ENCODE results near the gene MYH11.

The MYH11 gene

GRCh38 chr16:15856901-15857698 lies at the start of gene MYH11:
MYH11 (minus strand) TSS chr16:15857028; CDS start chr16:15838252, 18,776 bp downstream.
- no peaks in the 10 kb centered on the region for H3K9me3 ChIP-seq (ENCODE audit: insufficient read depth, low read length)
- H3K4me1 ChIP-seq (ENCODE audit: low read length): peaks cover 19% of the 10 kb centered on the region
- H2AFZ ChIP-seq (ENCODE audit: low read depth, low read length): no peak within 1 kb of the TSS; the same call in 1 of the 2 replicates
- peak within 1 kb of the TSS; percentile 64 for H3K4me3 ChIP-seq (ENCODE audit: low read length)
- peak within 1 kb of the TSS; percentile 10; the same call in 1 of the 2 replicates for H3K9ac ChIP-seq (ENCODE audit: low read length)
- no peak for TF ChIP-seq CTCF (IDR thresholded peaks at IDR 0.05; ENCODE audit: low read depth, low read length)
- TF ChIP-seq EZH2phosphoT487 (IDR thresholded peaks at IDR 0.05; ENCODE audit: low read depth): no peak
- peak within 1 kb of the TSS; percentile 87 for H3K4me2 ChIP-seq (ENCODE audit: low read length)
- H3K27ac ChIP-seq (ENCODE audit: low read length): no peak within 1 kb of the TSS
- no peaks in the 10 kb centered on the region for H4K20me1 ChIP-seq (ENCODE audit: insufficient read depth, low read length)
- H3K79me2 ChIP-seq (ENCODE audit: low read length): no peaks in the 10 kb centered on the region
- peaks cover 35% of the 10 kb centered on the region for H3K27me3 ChIP-seq (ENCODE audit: low read depth, low read length)
- no peaks in the 10 kb centered on the region for H3K36me3 ChIP-seq (replicated peaks; ENCODE audit: low read depth, low read length)

- no peaks in the 10 kb centered on the region for H3K36me3 ChIP-seq (replicated peaks; ENCODE audit: low read depth, low read length)
- no peak overlapping the region for H2AFZ ChIP-seq (ENCODE audit: low read depth, low read length)
- TF ChIP-seq EZH2phosphoT487 (IDR thresholded peaks at IDR 0.05; ENCODE audit: low read depth): no peak
- no peak for TF ChIP-seq CTCF (IDR thresholded peaks at IDR 0.05; ENCODE audit: low read depth, low read length)
Measured at GRCh38 chr16:15906439-15906838, 49.6 kb upstream of the MYH11 start.

GRCh38 chr16:15903960-15904359 lies 47.1 kb upstream of the MYH11 start:
- Histone ChIP-seq H2AFZ (ENCODE audit: low read depth, low read length) (no peak overlapping the region), H3K4me1 (ENCODE audit: low read length) (peaks cover 34% of the 10 kb centered on the region), H3K36me3 (replicated peaks; ENCODE audit: low read depth, low read length) (no peaks in the 10 kb centered on the region), H3K27ac (ENCODE audit: low read length) (no peak overlapping the region), H3K9me3 (ENCODE audit: insufficient read depth, low read length) (no peaks in the 10 kb centered on the region), H3K27me3 (ENCODE audit: low read depth, low read length) (no peaks in the 10 kb centered on the region), H4K20me1 (ENCODE audit: insufficient read depth, low read length) (no peaks in the 10 kb centered on the region), H3K4me3 (ENCODE audit: low read length) (no peak overlapping the region), H3K4me2 (ENCODE audit: low read length) (no peak overlapping the region), H3K79me2 (ENCODE audit: low read length) (no peaks in the 10 kb centered on the region), H3K9ac (ENCODE audit: low read length) (no peak overlapping the region)
- TF ChIP-seq EZH2phosphoT487 (IDR thresholded peaks at IDR 0.05; ENCODE audit: low read depth) (no peak), CTCF (IDR thresholded peaks at IDR 0.05; ENCODE audit: low read depth, low read length) (no peak)

More at GRCh38 chr16:15906439-15906838, 49.6 kb upstream of the MYH11 start:
- no peak overlapping the region for H3K4me2 ChIP-seq (ENCODE audit: low read length)
- no peaks in the 10 kb centered on the region for H3K79me2 ChIP-seq (ENCODE audit: low read length)
- no peaks in the 10 kb centered on the region for H3K27me3 ChIP-seq (ENCODE audit: low read depth, low read length)
- H3K4me3 ChIP-seq (ENCODE audit: low read length): no peak overlapping the region
- peaks cover 10% of the 10 kb centered on the region for H3K4me1 ChIP-seq (ENCODE audit: low read length)
- H4K20me1 ChIP-seq (ENCODE audit: insufficient read depth, low read length): no peaks in the 10 kb centered on the region
- no peaks in the 10 kb centered on the region for H3K9me3 ChIP-seq (ENCODE audit: insufficient read depth, low read length)
- H3K9ac ChIP-seq (ENCODE audit: low read length): no peak overlapping the region
- no peak overlapping the region for H3K27ac ChIP-seq (ENCODE audit: low read length)

GRCh38 chr16:15900901-15901500 lies 44.2 kb upstream of the MYH11 start:
- Histone ChIP-seq H3K36me3 (replicated peaks; ENCODE audit: low read depth, low read length) (no peaks in the 10 kb centered on the region), H3K79me2 (ENCODE audit: low read length) (no peaks in the 10 kb centered on the region), H4K20me1 (ENCODE audit: insufficient read depth, low read length) (no peaks in the 10 kb centered on the region), H3K9ac (ENCODE audit: low read length) (no peak overlapping the region), H3K9me3 (ENCODE audit: insufficient read depth, low read length) (no peaks in the 10 kb centered on the region), H2AFZ (ENCODE audit: low read depth, low read length) (no peak overlapping the region), H3K27ac (ENCODE audit: low read length) (no peak overlapping the region), H3K4me2 (ENCODE audit: low read length) (no peak overlapping the region), H3K4me3 (ENCODE audit: low read length) (no peak overlapping the region), H3K4me1 (ENCODE audit: low read length) (peaks cover 49% of the 10 kb centered on the region), H3K27me3 (ENCODE audit: low read depth, low read length) (no peaks in the 10 kb centered on the region)
- no peak for TF ChIP-seq CTCF (IDR thresholded peaks at IDR 0.05; ENCODE audit: low read depth, low read length)
- no peak for TF ChIP-seq EZH2phosphoT487 (IDR thresholded peaks at IDR 0.05; ENCODE audit: low read depth)
